ENCODE measurements around the gene ASF1B. TPM values are rescaled to one million over a fixed set of nuclear protein-coding genes. Genes with fewer than 3 reads are reported as not detected.

The ASF1B gene
- total RNA-seq, 1 donor from 2014 or later: 16.4 TPM

- no peak overlapping the region for H3K27ac ChIP-seq
- peaks cover 15% of the 10 kb centered on the region for H3K36me3 Mint-ChIP-seq
- DNase-seq (ENCODE audit: low spot score): no peak
- no peak overlapping the region for H3K27ac Mint-ChIP-seq
- peaks cover 16% of the 10 kb centered on the region for H3K4me1 Mint-ChIP-seq
- peaks cover 14% of the 10 kb centered on the region for H3K4me1 ChIP-seq
- no peak overlapping the region for H3K9ac ChIP-seq
- no peak overlapping the region for H3K4me3 Mint-ChIP-seq
- peaks cover 6% of the 10 kb centered on the region for H3K27me3 Mint-ChIP-seq (ENCODE audit: insufficient read depth, low read depth)
- H3K9me3 ChIP-seq (ENCODE audit: low read depth): no peaks in the 10 kb centered on the region
- H2AFZ ChIP-seq (replicated peaks): no peak overlapping the region
- no peak overlapping the region for H3K4me3 ChIP-seq
- H3K27me3 ChIP-seq: no peaks in the 10 kb centered on the region
- H3K79me2 ChIP-seq (ENCODE audit: low read depth): no peaks in the 10 kb centered on the region
- peaks cover 28% of the 10 kb centered on the region for H3F3A ChIP-seq (ENCODE audit: low read depth)
- peaks cover 4% of the 10 kb centered on the region for H4K20me1 ChIP-seq (ENCODE audit: low read depth)
- peaks cover 7% of the 10 kb centered on the region for H3K36me3 ChIP-seq
- no peak for TF ChIP-seq EZH2phosphoT487 (IDR thresholded peaks at IDR 0.05)
- no peak for TF ChIP-seq EZH2 (IDR thresholded peaks at IDR 0.05)
- TF ChIP-seq CTCF (IDR thresholded peaks at IDR 0.05): no peak
- H3K4me2 ChIP-seq: no peak overlapping the region
- no peaks in the 10 kb centered on the region for H3K9me3 Mint-ChIP-seq
Observed at GRCh38 chr19:14122924-14123323, 13.5 kb downstream of the ASF1B start.

GRCh38 chr19:14120497-14120780 is 15.9 kb downstream of the ASF1B start:
- Histone ChIP-seq H3K4me1 (peaks cover 23% of the 10 kb centered on the region), H3K9ac (no peak overlapping the region), H4K20me1 (ENCODE audit: low read depth) (peaks cover 22% of the 10 kb centered on the region), H2AFZ (replicated peaks) (no peak overlapping the region), H3K4me3 (no peak overlapping the region), H3K9me3 (ENCODE audit: low read depth) (no peaks in the 10 kb centered on the region), H3K27ac (no peak overlapping the region), H3F3A (ENCODE audit: low read depth) (peaks cover 32% of the 10 kb centered on the region), H3K79me2 (ENCODE audit: low read depth) (peaks cover 19% of the 10 kb centered on the region), H3K27me3 (no peaks in the 10 kb centered on the region), H3K36me3 (peaks cover 7% of the 10 kb centered on the region), H3K4me2 (no peak overlapping the region)
- DNase-seq (ENCODE audit: low spot score): no peak
- peaks cover 31% of the 10 kb centered on the region for H3K4me1 Mint-ChIP-seq
- H3K36me3 Mint-ChIP-seq: peaks cover 13% of the 10 kb centered on the region
- TF ChIP-seq CTCF (IDR thresholded peaks at IDR 0.05) (no peak), EZH2phosphoT487 (IDR thresholded peaks at IDR 0.05) (no peak), EZH2 (IDR thresholded peaks at IDR 0.05) (no peak)
- H3K27me3 Mint-ChIP-seq (ENCODE audit: insufficient read depth, low read depth): peaks cover 11% of the 10 kb centered on the region
- H3K9me3 Mint-ChIP-seq: no peaks in the 10 kb centered on the region
- no peak overlapping the region for H3K27ac Mint-ChIP-seq
- no peak overlapping the region for H3K4me3 Mint-ChIP-seq

GRCh38 chr19:14119644-14120496 is 16.5 kb downstream of the ASF1B start:
- Mint-ChIP-seq H3K4me1 (peaks cover 31% of the 10 kb centered on the region), H3K4me3 (peak overlapping the region; percentile 15), H3K36me3 (peaks cover 12% of the 10 kb centered on the region), H3K27me3 (ENCODE audit: insufficient read depth, low read depth) (peaks cover 11% of the 10 kb centered on the region), H3K27ac (no peak overlapping the region), H3K9me3 (no peaks in the 10 kb centered on the region)
- TF ChIP-seq EZH2 (IDR thresholded peaks at IDR 0.05): no peak
- TF ChIP-seq EZH2phosphoT487 (IDR thresholded peaks at IDR 0.05): no peak
- no peak for TF ChIP-seq CTCF (IDR thresholded peaks at IDR 0.05)
- DNase-seq (ENCODE audit: low spot score): no peak
- peaks cover 23% of the 10 kb centered on the region for H3K4me1 ChIP-seq
- no peak overlapping the region for H2AFZ ChIP-seq (replicated peaks)
- no peaks in the 10 kb centered on the region for H3K9me3 ChIP-seq (ENCODE audit: low read depth)
- peaks cover 24% of the 10 kb centered on the region for H4K20me1 ChIP-seq (ENCODE audit: low read depth)
- H3K27me3 ChIP-seq: no peaks in the 10 kb centered on the region
- no peak overlapping the region for H3K9ac ChIP-seq
- peaks cover 32% of the 10 kb centered on the region for H3F3A ChIP-seq (ENCODE audit: low read depth)
- no peak overlapping the region for H3K4me3 ChIP-seq
- peak overlapping the region; percentile 87 for H3K27ac ChIP-seq
- H3K79me2 ChIP-seq (ENCODE audit: low read depth): peaks cover 20% of the 10 kb centered on the region
- no peak overlapping the region for H3K4me2 ChIP-seq
- H3K36me3 ChIP-seq: peaks cover 3% of the 10 kb centered on the region
